ENCODE results near the gene ATP2C1.

DNA sequence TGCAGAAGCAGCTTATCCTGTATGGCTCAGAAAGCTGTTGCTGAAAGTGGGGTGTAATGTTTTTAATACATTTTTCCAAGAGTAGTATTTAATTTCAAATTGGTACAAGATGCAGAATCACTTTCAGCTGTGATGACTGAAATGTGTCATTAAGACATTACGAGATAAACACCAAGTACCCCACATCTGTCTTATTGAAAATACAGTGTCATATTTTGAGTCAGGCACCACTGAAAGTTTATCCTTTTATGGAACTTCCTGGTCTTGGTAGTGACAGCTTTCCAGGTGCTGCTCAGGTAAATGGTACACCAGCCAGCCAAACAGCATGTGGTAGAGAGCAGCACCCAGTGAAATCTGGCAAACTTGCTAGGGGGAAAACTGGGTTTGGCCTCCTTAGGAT, 115.8 kb downstream of the ATP2C1 start:
- TF ChIP-seq EZH2 (IDR thresholded peaks at IDR 0.05) (no peak), POLR2AphosphoS5 (IDR thresholded peaks at IDR 0.05; ENCODE audit: borderline replicate concordance, low read depth, low read length) (no peak), FOXP2 (optimal IDR thresholded peaks at IDR 0.05; ENCODE audit: control extremely low read depth, extremely low read length, insufficient read depth) (no peak)
